K562 (cell line): ENCODE data around the gene RGPD8. TPM values are rescaled to one million over a fixed set of nuclear protein-coding genes. Genes with fewer than 3 reads are reported as not detected.

Source experiments
- ATAC-seq: fragments of 200-7000 bp; cut with Tn5 transposase; 3 replicates; pipeline ENCODE4 v1.9.1; 2020; ENCODE audit warnings: moderate library complexity
- BruUV-seq: library from RNA; stranded (reverse); fragments of 400-500 nt; replicated peaks from 2 replicates; lab custom pipeline; 2021; lab: Mats Ljungman, UMichigan
- CTCF ChIA-PET: fragments of 300-600 bp; formaldehyde crosslinking; extraction: SDS; loops from one replicate; lab custom pipeline; 2021; ENCODE audit warnings: low intra/inter-chr PET ratio; lab: Yijun Ruan, JAX
- POLR2A ChIA-PET: fragments of 300-600, 350-650 bp; sonication (Branson Sonifier 250); formaldehyde crosslinking; extraction: SDS; loops from one replicate; lab custom pipeline; 2021; ENCODE audit warnings: antibody characterized with exemption, inconsistent platforms; lab: Yijun Ruan, JAX
- DNase-seq, 4 experiments: peaks; one replicate each; pipeline versions ENCODE4 v3.0.0 to v3.0.0-alpha.2; 2011 to 2018; ENCODE audit warnings: low spot score in 3 of 4, mixed read lengths in 3 of 4; ENCODE audit errors: extremely low read depth in 1 of 4
- FAIRE-seq: peaks from 2 replicates; lab custom pipeline; 2011; peaks lifted over from hg19 to GRCh38; lab: Jason Lieb, UNC
- H2AFZ ChIP-seq: 2 replicates; pipeline ENCODE4 v1.6.0; 2011; ENCODE audit warnings: low read depth, low read length, control low read depth, inconsistent platforms
- H3K27ac ChIP-seq: fragments of 200-600 bp; 3 replicates; pipeline ENCODE4 v1.8.0; 2011; ENCODE audit warnings: low read depth, mild to moderate bottlenecking, control low read depth, inconsistent platforms, low read length, moderate library complexity, mixed read lengths; ENCODE audit errors: extremely low read depth
- H3K27me3 ChIP-seq, 2 experiments: fragments of 300-600 bp in 1 of 2; 2 replicates in 1 of 2; 3 replicates in 1 of 2; pipeline versions ENCODE4 v1.6.0 to v1.8.0; 2011; ENCODE audit warnings: inconsistent platforms in 2 of 2, low read length in 2 of 2, mild to moderate bottlenecking in 1 of 2, mixed read lengths in 1 of 2, moderate library complexity in 1 of 2; ENCODE audit not compliant: control insufficient read depth in 2 of 2, insufficient read depth in 2 of 2
- H3K36me3 ChIP-seq: fragments of 300-600 bp; 3 replicates; pipeline ENCODE4 v1.8.0; 2011; ENCODE audit warnings: mild to moderate bottlenecking, low read length, inconsistent platforms; ENCODE audit not compliant: control insufficient read depth, insufficient read depth
- H3K4me1 ChIP-seq, 2 experiments: fragments of 200-600 bp in 1 of 2; replicated peaks in 1 of 2; 2 replicates in 1 of 2; 3 replicates in 1 of 2; pipeline versions ENCODE4 v1.5.1 to v1.8.0; 2011; ENCODE audit warnings: inconsistent platforms in 2 of 2, low read length in 2 of 2, mild to moderate bottlenecking in 1 of 2, mixed read lengths in 1 of 2, moderate library complexity in 1 of 2; ENCODE audit not compliant: control insufficient read depth in 2 of 2, insufficient read depth in 2 of 2
- H3K4me2 ChIP-seq: 2 replicates; pipeline ENCODE4 v1.6.1; 2011; ENCODE audit warnings: low read length, control low read depth, inconsistent platforms, mixed read lengths; ENCODE audit not compliant: insufficient read depth
- H3K4me3 ChIP-seq: fragments of 200-600 bp; sonication (generic), shearing (Covaris generic); 2 replicates; pipeline ENCODE4 v1.5.1; 2016; ENCODE audit warnings: control low read depth, inconsistent platforms
- H3K79me2 ChIP-seq: fragments of 200-600 bp; 3 replicates; pipeline ENCODE4 v1.8.0; 2011; ENCODE audit warnings: low read length, inconsistent platforms; ENCODE audit not compliant: control insufficient read depth, insufficient read depth
- H3K9ac ChIP-seq, 2 experiments: 2 replicates each; pipeline versions ENCODE4 v1.6.0 to v1.6.1; 2011; ENCODE audit warnings: low read depth in 2 of 2, low read length in 2 of 2, control low read depth in 1 of 2, inconsistent platforms in 1 of 2, mild to moderate bottlenecking in 1 of 2, mixed read lengths in 1 of 2; ENCODE audit not compliant: insufficient read depth in 1 of 2
- H3K9me1 ChIP-seq: one replicate; pipeline ENCODE4 v1.6.0; 2011; ENCODE audit warnings: inconsistent platforms, mild to moderate bottlenecking, low read length, moderate library complexity; ENCODE audit not compliant: control insufficient read depth, insufficient read depth
- H3K9me3 ChIP-seq: replicated peaks from 2 replicates; pipeline ENCODE4 v1.5.1; 2011; ENCODE audit warnings: low read depth, low read length, inconsistent platforms; ENCODE audit not compliant: control insufficient read depth, insufficient read depth
- H4K20me1 ChIP-seq: replicated peaks from 2 replicates; pipeline ENCODE4 v1.6.1; 2011; ENCODE audit warnings: low read length, inconsistent platforms, mixed read lengths; ENCODE audit not compliant: control insufficient read depth, insufficient read depth
- KLF10 ChIP-seq: fragments of 250-450 bp; sonication (Bioruptor Pico); IDR thresholded peaks from 2 replicates; pipeline ENCODE4 v1.6.1; 2021; ENCODE audit warnings: matching md5 sums
- LCOR ChIP-seq: sonication (generic); formaldehyde crosslinking; IDR thresholded peaks from 2 replicates; pipeline ENCODE4 v1.8.0; 2022; ENCODE audit warnings: mild to moderate bottlenecking, missing genetic modification reagents
- NFE2 ChIP-seq: IDR thresholded peaks from 2 replicates; pipeline ENCODE4 v1.6.1; 2014; ENCODE audit warnings: antibody characterized with exemption, low read depth
- NR3C1 ChIP-seq: sonication (generic); formaldehyde crosslinking; IDR thresholded peaks from 2 replicates; pipeline ENCODE4 v1.8.1; 2022; ENCODE audit warnings: missing genetic modification reagents
- RAD51 ChIP-seq: fragments of 450-650 bp; IDR thresholded peaks from 2 replicates; pipeline ENCODE4 v1.7.1; 2016; ENCODE audit warnings: low read depth, mild to moderate bottlenecking, borderline replicate concordance
- RBM17 ChIP-seq: fragments of 200-400 bp; formaldehyde crosslinking; IDR thresholded peaks from 2 replicates; pipeline ENCODE4 v1.6.1; 2017; ENCODE audit warnings: low read depth, mild to moderate bottlenecking, low read length, borderline replicate concordance
- SREBF1 ChIP-seq: fragments of 150-350 bp; IDR thresholded peaks from 2 replicates; pipeline ENCODE4 v1.6.1; 2014; ENCODE audit warnings: antibody characterized with exemption, low read depth, low read length, borderline replicate concordance
- TCF7L2 ChIP-seq: fragments of 150-350 bp; IDR thresholded peaks from 2 replicates; pipeline ENCODE4 v1.6.1; 2016; ENCODE audit warnings: low read depth, mild to moderate bottlenecking, low read length, moderate library complexity
- ZNF143 ChIP-seq: sonication (generic); formaldehyde crosslinking; IDR thresholded peaks from 2 replicates; pipeline ENCODE4 v1.9.0; 2022; ENCODE audit warnings: mild to moderate bottlenecking, missing genetic modification reagents
- ZNF239 ChIP-seq: fragments of 250-450 bp; sonication (Bioruptor Pico); IDR thresholded peaks from 2 replicates; pipeline ENCODE4 v1.4.0; 2020; ENCODE audit warnings: mild to moderate bottlenecking
- ZNF431 ChIP-seq: sonication (generic); formaldehyde crosslinking; IDR thresholded peaks from 2 replicates; pipeline ENCODE4 v1.8.0; 2022; ENCODE audit warnings: mild to moderate bottlenecking, missing genetic modification reagents
- WGBS: fragments of 100-300 bp; shearing (Covaris generic); methylation state at CpG from one replicate; pipeline ENCODE4 v1.1.6; 2016; ENCODE audit warnings: low coverage, mixed read lengths; ENCODE audit not compliant: insufficient coverage; ENCODE audit errors: missing lambda C conversion rate; 5-methylcytosine and 5-hydroxymethylcytosine counted together
- in situ Hi-C: fragments of 300-500 bp; cut with MboI; formaldehyde crosslinking; loops from 4 replicates; pipeline ENCODE4 v1.15.0; 2018; ENCODE audit warnings: inconsistent platforms, mixed read lengths
- intact Hi-C: fragments of 100-400 bp; cut with micrococcal nuclease; formaldehyde crosslinking; loops from 2 replicates; pipeline ENCODE4 v1.14.2; 2022
- polyA plus RNA-seq, 8 experiments: library from polyadenylated mRNA; depleted of rRNA in 4 of 8; stranded (reverse) in 5 of 8; unstranded in 3 of 8; fragments of >200 nt; fragmentation: Nextera tagmentation in 2 of 8; fragmentation: Illumina TruSeq in 1 of 8; extraction: Ambion mirVana in 2 of 8; extraction: Trizol in 1 of 8; gene quantifications; 2 replicates each; pipeline versions ENCODE4 v1.2.1 to v1.2.3, GENCODE V29; 2011 to 2014; ENCODE audit warnings: inconsistent platforms in 1 of 8, missing spikeins in 1 of 8
- total RNA-seq, 7 experiments: library from RNA; depleted of rRNA in 6 of 7; stranded (reverse); fragments of >200 nt in 6 of 7; fragmentation: Illumina TruSeq in 2 of 7; extraction: Trizol in 2 of 7; gene quantifications; 2 replicates each; pipeline versions ENCODE4 v1.2.1 to v1.2.3, GENCODE V29; 2011 to 2021; ENCODE audit warnings: low replicate concordance in 1 of 7
- TF ChIP-seq, protein P1 (sequence below): fragments of 250-450 bp; sonication (Bioruptor Pico); IDR thresholded peaks from 2 replicates; pipeline ENCODE4 v1.9.0; 2021; ENCODE audit warnings: mild to moderate bottlenecking
- TF ChIP-seq, protein P2 (sequence below): fragments of 450-650 bp; formaldehyde crosslinking; IDR thresholded peaks from 2 replicates; pipeline ENCODE4 v1.4.0; 2022; ENCODE audit warnings: mild to moderate bottlenecking, moderate library complexity
- TF ChIP-seq, protein P3 (sequence below): fragments of 450-650 bp; IDR thresholded peaks from 2 replicates; pipeline ENCODE4 v1.6.1; 2016; ENCODE audit warnings: low read depth

The RGPD8 gene
- total and polyA plus RNA-seq, 9 of the 15 experiments (the other 6 are each of a cell fraction or from before 2014, with no cell fraction given), result 0.03 to 0.47 (median 0.12) TPM; not detected in 1

DNA sequence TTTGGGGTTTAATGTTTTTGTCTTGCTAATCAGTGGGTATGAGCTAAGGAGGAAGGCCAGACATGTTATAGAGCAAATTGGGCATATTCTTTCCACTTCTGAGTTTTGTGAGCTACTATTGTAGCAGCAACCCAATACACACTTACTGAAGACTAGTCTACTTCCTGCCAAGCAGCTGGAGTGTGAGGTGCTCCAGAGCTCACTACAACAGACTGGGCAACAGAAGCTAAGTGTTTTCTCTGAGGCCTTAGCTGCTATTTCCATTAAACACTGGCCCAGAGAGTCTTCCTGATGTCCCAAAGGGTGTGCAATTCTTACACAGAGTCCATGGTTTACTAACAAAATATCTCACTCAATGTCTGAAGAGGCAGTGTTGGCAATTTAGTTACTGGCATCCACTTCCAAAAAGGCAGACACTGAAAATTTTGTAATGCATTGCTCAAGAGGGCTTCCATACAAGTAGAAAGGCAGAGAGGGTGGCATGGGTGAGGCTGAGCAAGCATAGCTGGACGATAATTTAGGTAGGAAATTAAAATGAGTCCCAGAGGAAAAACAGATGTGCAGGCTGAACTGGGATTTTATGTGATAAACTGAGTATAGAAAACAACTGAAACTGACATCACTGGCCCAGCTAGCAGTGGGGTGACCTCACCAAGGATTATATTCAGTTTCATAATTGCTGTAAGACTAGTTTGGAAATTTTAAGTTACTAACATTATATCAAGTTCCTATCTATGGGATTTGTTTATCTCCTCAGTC lies 89.4 kb downstream of the RGPD8 start:
- H3K4me2 ChIP-seq, result no peak overlapping the region
- POLR2A ChIA-PET, result no interaction called here
- no peak for TF ChIP-seq NR3C1
- no peak for TF ChIP-seq LCOR (CRISPR knock-in tag)
- TF ChIP-seq, protein P1, sequence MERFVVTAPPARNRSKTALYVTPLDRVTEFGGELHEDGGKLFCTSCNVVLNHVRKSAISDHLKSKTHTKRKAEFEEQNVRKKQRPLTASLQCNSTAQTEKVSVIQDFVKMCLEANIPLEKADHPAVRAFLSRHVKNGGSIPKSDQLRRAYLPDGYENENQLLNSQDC (CRISPR knock-in tag), result no peak
- TF ChIP-seq ZNF431 (CRISPR knock-in tag), result no peak
- TF ChIP-seq TCF7L2, result no peak
- TF ChIP-seq, protein P2, sequence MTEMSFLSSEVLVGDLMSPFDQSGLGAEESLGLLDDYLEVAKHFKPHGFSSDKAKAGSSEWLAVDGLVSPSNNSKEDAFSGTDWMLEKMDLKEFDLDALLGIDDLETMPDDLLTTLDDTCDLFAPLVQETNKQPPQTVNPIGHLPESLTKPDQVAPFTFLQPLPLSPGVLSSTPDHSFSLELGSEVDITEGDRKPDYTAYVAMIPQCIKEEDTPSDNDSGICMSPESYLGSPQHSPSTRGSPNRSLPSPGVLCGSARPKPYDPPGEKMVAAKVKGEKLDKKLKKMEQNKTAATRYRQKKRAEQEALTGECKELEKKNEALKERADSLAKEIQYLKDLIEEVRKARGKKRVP, result no peak
- no peak for TF ChIP-seq RAD51
- TF ChIP-seq RBM17, result no peak
- TF ChIP-seq, protein P3, sequence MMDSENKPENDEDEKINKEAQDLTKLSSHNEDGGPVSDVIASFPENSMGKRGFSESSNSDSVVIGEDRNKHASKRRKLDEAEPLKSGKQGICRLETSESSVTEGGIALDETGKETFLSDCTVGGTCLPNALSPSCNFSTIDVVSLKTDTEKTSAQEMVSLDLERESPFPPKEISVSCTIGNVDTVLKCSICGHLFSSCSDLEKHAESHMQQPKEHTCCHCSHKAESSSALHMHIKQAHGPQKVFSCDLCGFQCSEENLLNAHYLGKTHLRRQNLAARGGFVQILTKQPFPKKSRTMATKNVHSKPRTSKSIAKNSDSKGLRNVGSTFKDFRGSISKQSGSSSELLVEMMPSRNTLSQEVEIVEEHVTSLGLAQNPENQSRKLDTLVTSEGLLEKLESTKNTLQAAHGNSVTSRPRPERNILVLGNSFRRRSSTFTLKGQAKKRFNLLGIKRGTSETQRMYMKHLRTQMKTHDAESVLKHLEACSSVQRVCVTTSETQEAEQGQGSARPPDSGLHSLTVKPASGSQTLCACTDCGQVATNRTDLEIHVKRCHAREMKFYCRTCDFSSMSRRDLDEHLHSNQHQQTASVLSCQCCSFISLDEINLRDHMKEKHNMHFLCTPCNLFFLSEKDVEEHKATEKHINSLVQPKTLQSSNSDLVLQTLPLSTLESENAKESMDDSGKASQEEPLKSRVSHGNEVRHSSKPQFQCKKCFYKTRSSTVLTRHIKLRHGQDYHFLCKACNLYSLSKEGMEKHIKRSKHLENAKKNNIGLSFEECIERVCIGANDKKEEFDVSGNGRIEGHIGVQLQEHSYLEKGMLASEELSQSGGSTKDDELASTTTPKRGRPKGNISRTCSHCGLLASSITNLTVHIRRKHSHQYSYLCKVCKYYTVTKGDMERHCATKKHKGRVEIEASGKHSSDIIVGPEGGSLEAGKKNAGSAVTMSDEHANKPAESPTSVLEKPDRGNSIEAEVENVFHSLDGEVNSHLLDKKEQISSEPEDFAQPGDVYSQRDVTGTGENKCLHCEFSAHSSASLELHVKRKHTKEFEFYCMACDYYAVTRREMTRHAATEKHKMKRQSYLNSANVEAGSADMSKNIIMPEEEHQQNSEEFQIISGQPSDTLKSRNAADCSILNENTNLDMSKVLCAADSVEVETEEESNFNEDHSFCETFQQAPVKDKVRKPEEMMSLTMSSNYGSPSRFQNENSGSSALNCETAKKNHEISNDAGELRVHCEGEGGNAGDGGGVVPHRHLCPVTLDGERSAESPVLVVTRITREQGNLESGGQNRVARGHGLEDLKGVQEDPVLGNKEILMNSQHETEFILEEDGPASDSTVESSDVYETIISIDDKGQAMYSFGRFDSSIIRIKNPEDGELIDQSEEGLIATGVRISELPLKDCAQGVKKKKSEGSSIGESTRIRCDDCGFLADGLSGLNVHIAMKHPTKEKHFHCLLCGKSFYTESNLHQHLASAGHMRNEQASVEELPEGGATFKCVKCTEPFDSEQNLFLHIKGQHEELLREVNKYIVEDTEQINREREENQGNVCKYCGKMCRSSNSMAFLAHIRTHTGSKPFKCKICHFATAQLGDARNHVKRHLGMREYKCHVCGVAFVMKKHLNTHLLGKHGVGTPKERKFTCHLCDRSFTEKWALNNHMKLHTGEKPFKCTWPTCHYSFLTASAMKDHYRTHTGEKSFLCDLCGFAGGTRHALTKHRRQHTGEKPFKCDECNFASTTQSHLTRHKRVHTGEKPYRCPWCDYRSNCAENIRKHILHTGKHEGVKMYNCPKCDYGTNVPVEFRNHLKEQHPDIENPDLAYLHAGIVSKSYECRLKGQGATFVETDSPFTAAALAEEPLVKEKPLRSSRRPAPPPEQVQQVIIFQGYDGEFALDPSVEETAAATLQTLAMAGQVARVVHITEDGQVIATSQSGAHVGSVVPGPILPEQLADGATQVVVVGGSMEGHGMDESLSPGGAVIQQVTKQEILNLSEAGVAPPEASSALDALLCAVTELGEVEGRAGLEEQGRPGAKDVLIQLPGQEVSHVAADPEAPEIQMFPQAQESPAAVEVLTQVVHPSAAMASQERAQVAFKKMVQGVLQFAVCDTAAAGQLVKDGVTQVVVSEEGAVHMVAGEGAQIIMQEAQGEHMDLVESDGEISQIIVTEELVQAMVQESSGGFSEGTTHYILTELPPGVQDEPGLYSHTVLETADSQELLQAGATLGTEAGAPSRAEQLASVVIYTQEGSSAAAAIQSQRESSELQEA, result no peak
- TF ChIP-seq KLF10 (CRISPR knock-in tag), result no peak
- TF ChIP-seq ZNF143 (CRISPR knock-in tag), result no peak
- no peak for TF ChIP-seq ZNF239 (CRISPR knock-in tag)
- TF ChIP-seq NFE2, result no peak
- no peak for TF ChIP-seq SREBF1

More for the DNA sequence above, 89.4 kb downstream of the RGPD8 start:
- ATAC-seq (no peak; the same call in 2 of the 3 replicates), FAIRE-seq (no peak), DNase-seq (no peak)
- intact Hi-C loops (loop anchor here (10.0 kb wide), 1 partner anchor 121 kb away; no protein-coding TSS in a partner anchor), in situ Hi-C loops (loop anchor here (25.0 kb wide), 1 partner anchor 1832 kb away; no protein-coding TSS in a partner anchor)
- H3K9me3 ChIP-seq, result no peaks in the 10 kb centered on the region
- H3K36me3 ChIP-seq, result no peaks in the 10 kb centered on the region
- no TSS peak for BruUV-seq
- 0 out of 2 replicates have a peak overlapping the region, but pooled peaks have one; percentile 26 for H2AFZ ChIP-seq
- peaks cover 0 to 8% of the 10 kb centered on the region in 2 experiments; a peak in 2 of 5 replicates for H3K4me1 ChIP-seq
- H3K79me2 ChIP-seq, result no peaks in the 10 kb centered on the region
- H3K4me3 ChIP-seq, result no peak overlapping the region
- no peak overlapping the region for H3K9ac ChIP-seq
- H3K9me1 ChIP-seq, result no peaks in the 10 kb centered on the region
- 0% methylated on average over 1 of the region's 1 CpG for WGBS
- H3K27ac ChIP-seq, result no peak overlapping the region
- CTCF ChIA-PET, result no interaction called here
- no peaks in the 10 kb centered on the region for H3K27me3 ChIP-seq
- no peaks in the 10 kb centered on the region for H4K20me1 ChIP-seq
